Mesodermal cell (in vitro differentiated cells): ENCODE data around the gene RABEP2.

Experiments
- H3K27ac ChIP-seq: 2 replicates; pipeline ENCODE4 v1.7.0; 2013; ENCODE audit warnings: mild to moderate bottlenecking, low read depth, low read length, moderate library complexity; ENCODE audit not compliant: severe bottlenecking
- H3K36me3 ChIP-seq: 2 replicates; pipeline ENCODE4 v1.7.1; 2013; ENCODE audit warnings: mild to moderate bottlenecking, low read length, moderate library complexity; ENCODE audit not compliant: control insufficient read depth, insufficient read depth
- H3K4me1 ChIP-seq: one replicate; pipeline ENCODE4 v1.7.1; 2013; ENCODE audit warnings: mild to moderate bottlenecking, low read length; ENCODE audit not compliant: insufficient read depth, control insufficient read depth, poor library complexity, severe bottlenecking
- H3K4me3 ChIP-seq: 2 replicates; pipeline ENCODE4 v1.7.0; 2013; ENCODE audit warnings: low read length, control low read depth, mild to moderate bottlenecking; ENCODE audit not compliant: insufficient read depth, poor library complexity, severe bottlenecking; ENCODE audit errors: extremely low read depth
- H3K9me3 ChIP-seq: 2 replicates; pipeline ENCODE4 v1.7.1; 2013; ENCODE audit warnings: mild to moderate bottlenecking, low read length, moderate library complexity; ENCODE audit not compliant: control insufficient read depth
- WGBS, 2 experiments: methylation state at CpG; one replicate each; pipeline ENCODE4 v1.1.5; 2013; ENCODE audit warnings: missing lambda C conversion rate in 2 of 2; ENCODE audit not compliant: insufficient coverage in 2 of 2; 5-methylcytosine and 5-hydroxymethylcytosine counted together

The RABEP2 gene

DNA sequence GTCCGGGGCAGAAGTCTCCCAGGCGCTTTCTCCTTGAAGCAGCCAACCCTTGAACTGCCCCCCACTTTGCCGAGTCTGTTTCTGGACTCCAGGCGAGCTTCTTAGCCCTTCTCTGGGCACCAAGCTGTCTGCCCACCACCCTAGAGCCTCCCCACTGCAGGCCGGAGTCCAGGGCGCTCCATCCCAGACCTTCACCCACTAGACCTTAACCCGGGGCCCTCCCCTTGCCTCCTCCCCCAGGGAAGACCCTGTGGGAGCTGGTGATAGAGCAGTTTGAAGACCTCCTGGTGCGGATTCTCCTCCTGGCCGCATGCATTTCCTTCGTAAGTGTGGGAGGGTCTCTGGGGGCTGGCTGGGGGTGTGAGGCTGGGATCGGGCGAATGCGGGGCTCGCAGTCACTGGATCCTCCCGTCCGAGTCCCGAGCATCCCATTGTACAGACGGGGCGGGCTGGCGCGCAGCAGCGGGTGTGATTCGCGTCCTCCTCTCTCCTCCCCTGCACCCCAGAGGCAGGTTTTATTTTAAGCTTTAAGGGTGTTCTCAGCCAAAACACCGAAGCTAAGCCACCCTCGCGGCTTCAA lies 45.7 kb downstream of the RABEP2 start:
- Histone ChIP-seq H3K27ac (peak overlapping the region; percentile 29), H3K4me3 (peak overlapping the region; percentile 62), H3K4me1 (peaks cover 19% of the 10 kb centered on the region), H3K9me3 (no peaks in the 10 kb centered on the region), H3K36me3 (peaks cover 6% of the 10 kb centered on the region)
- WGBS, 2 experiments: 1 to 3% methylated on average over 13 to 18 of the region's 27 CpGs

- H3K27ac ChIP-seq: no peak within 1 kb of the TSS
Measured at GRCh38 chr16:28878083-28878926, 46.7 kb downstream of the RABEP2 start, which contains the start of gene ATP2A1. Gene ATP2A1, plus strand, starts transcription at chr16:28878488. Its CDS starts 184 bp downstream, at chr16:28878672.

DNA sequence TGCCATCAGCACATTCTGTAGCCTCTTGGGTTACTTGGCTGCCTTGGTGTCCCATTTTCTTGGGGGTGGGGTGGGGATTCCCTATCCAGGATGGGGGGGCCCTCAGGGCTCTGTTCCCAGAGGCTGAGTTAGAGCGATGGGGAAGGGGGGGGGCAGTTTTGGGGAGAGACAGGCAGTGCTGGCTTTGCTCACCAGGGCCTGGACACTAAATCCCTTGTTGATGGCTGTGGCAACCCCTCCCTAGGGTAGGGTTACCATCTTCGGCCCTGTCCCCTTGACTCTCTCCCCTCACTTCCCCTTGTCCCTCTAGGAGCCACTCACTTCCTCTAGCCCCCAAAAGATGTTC lies 47.4 kb downstream of the RABEP2 start:
- Histone ChIP-seq H3K36me3 (peaks cover 19% of the 10 kb centered on the region), H3K27ac (no peak overlapping the region), H3K9me3 (no peaks in the 10 kb centered on the region), H3K4me3 (no peak overlapping the region), H3K4me1 (peaks cover 19% of the 10 kb centered on the region)
- WGBS, 2 experiments: 100% methylated on average over 1 of the region's 2 CpGs

More at GRCh38 chr16:28878083-28878926, 46.7 kb downstream of the RABEP2 start, which contains the start of gene ATP2A1:
- peaks cover 19% of the 10 kb centered on the region for H3K4me1 ChIP-seq
- peak within 1 kb of the TSS; percentile 62 for H3K4me3 ChIP-seq
- peaks cover 15% of the 10 kb centered on the region for H3K36me3 ChIP-seq
- H3K9me3 ChIP-seq: no peaks in the 10 kb centered on the region
- 83 to 84% methylated on average over 18 to 21 of the region's 25 CpGs for WGBS, 2 experiments

DNA sequence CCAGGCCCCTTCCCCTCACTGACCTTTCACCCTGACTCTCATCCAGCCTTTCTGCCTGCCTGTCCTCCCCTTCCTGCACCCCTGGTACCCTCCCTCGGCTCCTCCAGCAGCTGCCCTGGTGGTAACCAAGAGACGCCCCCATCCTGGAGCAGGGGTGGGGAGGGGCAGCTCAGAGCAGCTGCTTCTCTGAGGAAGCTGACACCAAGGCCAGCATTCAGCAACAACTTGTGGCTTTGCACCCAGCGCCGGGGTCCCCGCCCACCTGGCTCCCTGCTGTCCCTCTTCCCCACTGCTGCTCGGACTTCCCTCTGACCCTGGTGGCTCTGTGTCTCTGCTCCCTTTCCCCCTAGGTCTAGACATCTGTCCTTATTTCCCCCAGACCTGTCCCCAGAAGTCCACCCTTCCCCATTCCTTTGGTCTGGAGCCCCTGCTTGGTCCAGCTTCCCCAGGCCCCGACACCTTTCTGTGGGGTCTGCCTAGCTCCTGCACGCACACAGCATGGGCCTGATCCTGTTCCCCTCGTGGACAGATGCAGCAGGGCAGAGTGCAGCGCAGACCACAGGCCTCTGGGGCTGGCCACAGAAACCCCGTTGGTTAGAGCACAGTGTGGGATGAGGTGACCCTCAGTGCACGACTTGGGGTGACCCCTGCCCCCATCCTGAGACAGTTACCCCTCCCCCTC lies 47.9 kb downstream of the RABEP2 start:
- Histone ChIP-seq H3K36me3 (peaks cover 23% of the 10 kb centered on the region), H3K4me3 (no peak overlapping the region), H3K4me1 (peaks cover 19% of the 10 kb centered on the region), H3K27ac (no peak overlapping the region), H3K9me3 (no peaks in the 10 kb centered on the region)
- 61 to 74% methylated on average over 8 to 12 of the region's 12 CpGs for WGBS, 2 experiments

GRCh38 chr16:28876019-28876659 lies 48.9 kb downstream of the RABEP2 start:
- Histone ChIP-seq H3K4me1 (peaks cover 19% of the 10 kb centered on the region), H3K27ac (peak overlapping the region; percentile 29), H3K36me3 (peaks cover 32% of the 10 kb centered on the region), H3K4me3 (no peak overlapping the region), H3K9me3 (no peaks in the 10 kb centered on the region)
- WGBS, 2 experiments: 70 to 81% methylated on average over 6 to 15 of the region's 17 CpGs

DNA sequence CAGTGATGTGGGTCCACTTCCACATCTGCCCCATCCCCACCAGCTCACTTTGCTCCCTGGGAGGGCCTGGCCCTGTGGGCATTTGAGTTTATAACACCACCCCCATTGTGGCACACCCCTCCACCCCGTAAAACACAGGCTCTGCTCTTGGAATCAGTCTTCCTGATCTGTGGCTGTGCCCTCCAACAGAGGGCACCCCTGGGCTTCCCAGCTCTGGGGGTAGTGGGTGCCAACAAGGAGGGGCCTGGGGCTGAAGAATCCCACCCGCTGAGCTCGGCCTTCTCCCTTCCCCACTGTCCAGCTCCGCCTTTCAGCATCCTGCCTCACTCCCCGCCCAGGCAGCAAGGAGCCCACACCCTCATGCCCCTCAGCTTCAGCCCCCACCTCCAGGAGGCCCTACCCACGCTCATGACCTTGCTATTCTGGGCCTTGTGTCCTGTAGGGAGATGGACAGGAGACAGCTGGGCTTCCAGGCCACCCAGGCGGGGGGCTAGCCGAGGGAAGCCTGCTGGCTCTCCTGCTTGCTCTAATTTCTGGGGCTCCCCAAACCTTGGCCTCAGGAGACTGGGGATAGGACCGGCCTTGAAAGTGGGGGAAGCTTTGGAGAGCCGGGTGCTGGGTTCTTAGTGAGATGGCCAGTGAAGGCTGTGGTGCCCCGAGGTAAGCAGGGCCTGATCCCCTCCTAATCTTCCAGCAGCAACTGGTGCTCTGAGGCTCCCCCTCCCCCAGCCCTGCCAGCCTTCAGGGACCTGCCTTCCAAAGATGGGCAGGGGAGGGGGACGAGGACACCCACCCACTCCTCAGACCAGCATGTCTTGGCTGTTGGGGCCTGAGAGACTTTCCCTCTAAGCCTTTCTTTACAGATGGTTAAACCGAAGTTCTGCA lies 49.7 kb downstream of the RABEP2 start:
- Histone ChIP-seq H3K4me1 (peaks cover 19% of the 10 kb centered on the region), H3K4me3 (no peak overlapping the region), H3K9me3 (no peaks in the 10 kb centered on the region), H3K36me3 (peaks cover 38% of the 10 kb centered on the region), H3K27ac (no peak overlapping the region)
- WGBS, 2 experiments: 91 to 98% methylated on average over 6 to 12 of the region's 13 CpGs

- WGBS, 2 experiments: 93 to 95% methylated on average over 4 to 6 of the region's 6 CpGs
- peaks cover 19% of the 10 kb centered on the region for H3K4me1 ChIP-seq
- peaks cover 48% of the 10 kb centered on the region for H3K36me3 ChIP-seq
- no peak overlapping the region for H3K4me3 ChIP-seq
- H3K9me3 ChIP-seq: no peaks in the 10 kb centered on the region
- no peak overlapping the region for H3K27ac ChIP-seq
Measured at GRCh38 chr16:28874406-28874805, 50.6 kb downstream of the RABEP2 start.

GRCh38 chr16:28873543-28874201 lies 51.4 kb downstream of the RABEP2 start:
- H3K4me3 ChIP-seq: no peak overlapping the region
- peaks cover 55% of the 10 kb centered on the region for H3K36me3 ChIP-seq
- H3K27ac ChIP-seq: no peak overlapping the region
- 92 to 95% methylated on average over 2 to 9 of the region's 18 CpGs for WGBS, 2 experiments
- peaks cover 14% of the 10 kb centered on the region for H3K4me1 ChIP-seq
- no peaks in the 10 kb centered on the region for H3K9me3 ChIP-seq

DNA sequence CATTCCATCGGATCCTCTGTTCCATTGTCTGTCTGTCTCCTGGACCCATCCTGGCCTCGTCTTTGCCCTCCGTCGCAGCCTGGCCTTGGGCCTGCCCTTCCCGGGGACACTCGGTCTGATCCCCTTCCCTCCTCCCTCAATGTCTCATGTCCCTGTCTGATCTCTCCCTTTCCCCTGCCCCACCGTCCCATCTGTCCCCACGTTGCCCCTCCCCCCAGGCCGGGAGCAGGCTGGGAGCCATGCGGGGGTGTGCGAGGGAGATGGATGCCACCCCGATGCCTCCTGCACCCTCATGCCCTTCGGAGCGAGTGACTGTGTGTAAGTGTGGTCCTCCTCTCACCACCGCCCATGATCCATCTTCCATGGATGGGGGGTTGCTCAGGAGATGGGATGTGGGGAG lies 52.1 kb downstream of the RABEP2 start:
- 95 to 97% methylated on average over 10 to 11 of the region's 15 CpGs for WGBS, 2 experiments
- no peaks in the 10 kb centered on the region for H3K9me3 ChIP-seq
- H3K36me3 ChIP-seq: peaks cover 62% of the 10 kb centered on the region
- H3K4me3 ChIP-seq: no peak overlapping the region
- H3K27ac ChIP-seq: no peak overlapping the region
- H3K4me1 ChIP-seq: peaks cover 14% of the 10 kb centered on the region
